Right lobe of liver (tissue), 4 donors: ENCODE measurements around the gene UBAP1.

Experiments
- CTCF ChIP-seq, 4 donors: fragments of 200-600 bp in 3 of 4; fragments of 450-650 bp in 1 of 4; IDR thresholded peaks; one replicate each; pipeline versions ENCODE4 v1.5.1 to v1.8.0; 2016 to 2022; ENCODE audit warnings: antibody characterized with exemption in 4 of 4, mild to moderate bottlenecking in 2 of 4
- POLR2A ChIP-seq: fragments of 450-650 bp; IDR thresholded peaks from one replicate; pipeline ENCODE4 v1.6.1; 2017; ENCODE audit warnings: antibody characterized with exemption, mild to moderate bottlenecking
- donor health status: DM: no; HTN: no; CAD: no.
- donor health status: DM: no; HTN: no; CAD: no.
- donor health status: DM: no; HTN: yes; CAD: no.

GRCh38 chr9:34240006-34240405 lies 61.2 kb downstream of the UBAP1 start:
- TF ChIP-seq CTCF (IDR thresholded peaks at IDR 0.05) (no peak), POLR2A (no peak)
